Dendritic cell treated with granulocyte-macrophage colony-stimulating factor and Interleukin-4, amounts not matched to agents 40 ng/mL and 50 ng/mL, for 4 days (primary cell): ENCODE data around the gene SMIM26.

Experiments
- H3K27ac Mint-ChIP-seq: one replicate; pipeline ENCODE4 v1.8.0; 2022; ENCODE audit warnings: mild to moderate bottlenecking, mixed read lengths
- H3K27me3 Mint-ChIP-seq: one replicate; pipeline ENCODE4 v1.8.0; 2022; ENCODE audit warnings: mild to moderate bottlenecking, mixed read lengths
- H3K36me3 Mint-ChIP-seq: one replicate; pipeline ENCODE4 v1.8.0; 2022; ENCODE audit warnings: low read depth, mixed read lengths
- H3K4me1 Mint-ChIP-seq: one replicate; pipeline ENCODE4 v1.8.0; 2022; ENCODE audit warnings: low read depth, mixed read lengths
- H3K4me3 Mint-ChIP-seq: one replicate; pipeline ENCODE4 v1.8.0; 2022; ENCODE audit warnings: mild to moderate bottlenecking, moderate library complexity, mixed read lengths
- H3K9me3 Mint-ChIP-seq: one replicate; pipeline ENCODE4 v1.8.0; 2022; ENCODE audit warnings: mixed read lengths
- intact Hi-C: fragments of 100-400 bp; cut with micrococcal nuclease; formaldehyde crosslinking; loops from one replicate; pipeline ENCODE4 v1.15.0; 2022

The SMIM26 gene

DNA sequence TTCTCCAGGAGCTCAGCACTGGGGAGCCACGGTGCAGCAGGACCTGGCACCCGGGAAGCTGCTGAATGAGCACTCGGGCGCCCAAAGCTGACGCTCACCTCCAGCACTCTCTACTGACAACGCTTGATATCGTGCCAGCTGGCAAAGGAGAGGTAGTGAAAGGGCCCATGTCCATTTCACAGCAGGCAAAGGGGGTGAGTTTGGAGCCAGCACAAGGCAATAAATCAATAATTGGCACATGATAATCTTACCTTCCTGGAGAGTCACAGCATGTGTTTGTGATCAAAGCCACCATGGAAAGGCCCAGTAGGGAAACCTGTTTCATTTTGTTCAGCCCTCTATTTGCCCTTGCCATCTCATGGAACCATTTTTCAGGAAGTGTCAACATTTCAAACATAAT is 23.3 kb upstream of the SMIM26 start:
- H3K36me3 Mint-ChIP-seq: peaks cover 100% of the 10 kb centered on the region
- no peak overlapping the region for H3K4me3 Mint-ChIP-seq
- no peaks in the 10 kb centered on the region for H3K4me1 Mint-ChIP-seq
- no peaks in the 10 kb centered on the region for H3K9me3 Mint-ChIP-seq
- peak overlapping the region; percentile 47 for H3K27ac Mint-ChIP-seq
- no peaks in the 10 kb centered on the region for H3K27me3 Mint-ChIP-seq
- intact Hi-C loops: loop anchor here (10.0 kb wide), 1 partner anchor 129 kb away; no protein-coding TSS in a partner anchor

DNA sequence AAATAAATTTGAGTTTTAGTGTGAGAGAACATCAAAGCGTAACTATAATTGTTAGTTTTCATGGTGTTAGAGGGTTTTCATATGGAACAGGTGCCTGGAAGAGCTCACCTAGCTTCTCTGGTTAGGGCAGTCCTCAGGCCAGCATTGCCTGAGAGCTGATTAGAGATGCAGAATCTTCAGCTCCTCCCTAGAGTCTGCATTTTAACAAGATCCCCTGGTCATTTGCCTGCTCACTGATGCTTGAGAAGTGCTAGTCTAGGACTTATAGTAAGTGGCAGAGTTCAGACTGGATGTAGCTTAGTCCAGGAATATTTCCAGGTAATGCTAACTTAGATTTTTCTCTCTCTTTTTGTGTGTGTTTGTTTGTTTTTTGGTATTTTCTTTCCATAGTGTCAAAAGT is 21.7 kb upstream of the SMIM26 start:
- intact Hi-C loops: loop anchor here (10.0 kb wide), 1 partner anchor 131 kb away; no protein-coding TSS in a partner anchor
- Mint-ChIP-seq H3K4me3 (no peak overlapping the region), H3K36me3 (peaks cover 89% of the 10 kb centered on the region), H3K27me3 (no peaks in the 10 kb centered on the region), H3K9me3 (no peaks in the 10 kb centered on the region), H3K4me1 (no peaks in the 10 kb centered on the region), H3K27ac (no peak overlapping the region)

DNA sequence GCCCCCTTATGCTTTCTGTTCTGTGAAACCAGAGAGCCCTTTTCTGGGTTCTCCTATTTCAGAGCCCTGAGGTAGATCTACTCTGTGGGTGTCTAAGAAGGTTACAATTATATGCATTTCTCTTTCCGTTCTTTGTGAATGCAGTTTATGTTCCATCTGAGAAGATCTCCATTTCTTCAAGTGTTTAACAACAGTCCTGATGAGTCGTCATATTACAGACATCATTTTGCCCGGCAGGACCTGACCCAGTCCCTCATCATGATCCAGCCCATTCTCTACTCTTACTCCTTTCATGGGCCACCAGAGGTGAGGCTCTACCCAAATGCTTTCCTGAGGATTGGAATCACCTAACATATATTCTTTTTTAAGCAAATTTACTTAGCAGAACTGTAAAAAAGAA is 18.8 kb upstream of the SMIM26 start:
- no peaks in the 10 kb centered on the region for H3K27me3 Mint-ChIP-seq
- peaks cover 89% of the 10 kb centered on the region for H3K36me3 Mint-ChIP-seq
- H3K4me3 Mint-ChIP-seq: no peak overlapping the region
- no peaks in the 10 kb centered on the region for H3K4me1 Mint-ChIP-seq
- H3K27ac Mint-ChIP-seq: no peak overlapping the region
- intact Hi-C loops: loop anchor here (10.0 kb wide), 1 partner anchor 134 kb away; no protein-coding TSS in a partner anchor
- H3K9me3 Mint-ChIP-seq: no peaks in the 10 kb centered on the region

DNA sequence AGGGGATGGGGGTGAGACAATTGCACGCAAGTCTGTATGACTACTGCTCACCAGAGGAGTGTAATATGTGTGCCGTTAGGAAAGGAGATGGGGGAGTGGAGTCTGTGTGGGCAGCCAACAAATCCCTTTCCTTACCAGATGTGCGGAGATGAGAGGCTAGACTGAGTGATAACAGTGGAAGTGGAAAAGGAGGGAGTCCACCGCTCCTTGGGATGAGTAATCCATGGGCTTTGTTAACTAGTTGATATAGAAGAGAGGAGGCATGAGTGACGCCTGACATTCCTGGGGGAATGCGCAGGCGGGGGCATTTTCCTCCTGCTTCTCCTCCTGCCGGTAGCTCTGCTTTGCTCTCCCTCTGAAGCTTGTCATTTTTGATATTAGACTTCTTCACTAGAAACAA is 13.5 kb upstream of the SMIM26 start:
- Mint-ChIP-seq H3K27me3 (no peaks in the 10 kb centered on the region), H3K36me3 (peaks cover 89% of the 10 kb centered on the region), H3K9me3 (peaks cover 7% of the 10 kb centered on the region), H3K27ac (no peak overlapping the region), H3K4me1 (peaks cover 5% of the 10 kb centered on the region), H3K4me3 (no peak overlapping the region)
- intact Hi-C loops: no loop called here

DNA sequence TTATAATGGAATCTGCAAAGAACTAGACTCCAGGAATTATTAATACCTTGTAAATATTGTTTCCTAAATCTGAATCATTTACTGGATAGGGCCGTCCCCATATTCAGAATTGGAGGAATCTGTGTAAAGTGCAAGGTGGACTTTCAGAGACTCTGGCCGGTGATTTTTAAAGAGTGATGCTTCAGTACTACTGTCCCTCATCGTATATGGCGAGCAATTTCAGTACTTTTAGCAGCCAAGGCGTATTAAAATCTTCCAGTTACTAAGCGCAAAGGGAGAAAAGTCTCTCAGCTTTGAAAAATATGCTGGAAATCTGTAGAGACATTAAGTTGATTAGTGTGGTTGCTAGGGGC is 483 bp downstream of the SMIM26 start:
- no peaks in the 10 kb centered on the region for H3K27me3 Mint-ChIP-seq
- intact Hi-C loops: loop anchor here (1.0 to 10.0 kb wide), 5 partner anchors 20 to 283 kb away; partner anchors contain the start of genes DZANK1, POLR3F, SEC23B and ZNF133
- H3K4me3 Mint-ChIP-seq: peak overlapping the region; percentile 90
- peaks cover 38% of the 10 kb centered on the region for H3K36me3 Mint-ChIP-seq
- peak overlapping the region; percentile 95 for H3K27ac Mint-ChIP-seq
- no peaks in the 10 kb centered on the region for H3K9me3 Mint-ChIP-seq
- H3K4me1 Mint-ChIP-seq: peaks cover 26% of the 10 kb centered on the region

DNA sequence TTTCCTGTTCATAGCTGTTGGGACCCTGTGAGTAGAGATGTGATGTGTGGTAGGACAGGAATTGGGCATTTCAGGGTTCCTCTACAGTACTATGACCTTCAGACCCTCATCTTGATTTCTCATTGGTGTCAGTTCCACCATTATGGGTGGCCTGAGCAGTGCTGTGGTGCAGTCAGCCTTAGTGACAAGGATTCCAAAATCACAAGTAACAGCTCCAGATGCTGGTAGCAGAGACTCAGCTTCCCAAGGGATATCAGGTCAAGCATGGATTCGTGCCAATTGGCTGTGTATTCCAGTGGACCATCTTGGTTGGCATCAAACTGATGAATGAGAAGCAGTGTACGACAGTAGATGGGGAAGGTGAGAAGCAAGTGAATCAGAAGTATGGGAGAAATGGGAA is 3.8 kb downstream of the SMIM26 start:
- H3K27ac Mint-ChIP-seq: peak overlapping the region; percentile 81
- H3K27me3 Mint-ChIP-seq: no peaks in the 10 kb centered on the region
- intact Hi-C loops: no loop called here
- peaks cover 33% of the 10 kb centered on the region for H3K36me3 Mint-ChIP-seq
- no peaks in the 10 kb centered on the region for H3K9me3 Mint-ChIP-seq
- no peak overlapping the region for H3K4me3 Mint-ChIP-seq
- peaks cover 26% of the 10 kb centered on the region for H3K4me1 Mint-ChIP-seq

DNA sequence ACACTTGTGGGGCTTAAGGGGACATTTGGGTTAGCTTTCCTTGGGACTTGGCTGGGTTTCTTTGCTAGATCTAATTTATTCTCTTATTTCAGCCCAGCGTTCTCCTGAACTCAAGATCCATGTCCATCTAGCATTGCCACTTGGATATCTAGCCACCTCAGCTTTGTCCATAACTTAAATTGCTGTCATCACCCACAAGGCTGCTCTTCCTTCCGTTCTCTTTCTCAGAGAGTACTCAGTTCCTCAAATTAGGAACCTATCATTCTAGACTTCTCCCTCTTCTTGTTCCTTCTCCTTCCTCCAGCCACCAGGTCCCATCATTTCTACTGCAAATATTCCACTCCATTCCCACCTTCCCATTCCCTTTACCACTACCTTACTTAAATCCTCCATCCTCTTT is 4.3 kb downstream of the SMIM26 start:
- H3K9me3 Mint-ChIP-seq: no peaks in the 10 kb centered on the region
- peak overlapping the region; percentile 81 for H3K27ac Mint-ChIP-seq
- H3K36me3 Mint-ChIP-seq: peaks cover 31% of the 10 kb centered on the region
- H3K4me3 Mint-ChIP-seq: no peak overlapping the region
- H3K4me1 Mint-ChIP-seq: peaks cover 24% of the 10 kb centered on the region
- H3K27me3 Mint-ChIP-seq: no peaks in the 10 kb centered on the region
- intact Hi-C loops: no loop called here

DNA sequence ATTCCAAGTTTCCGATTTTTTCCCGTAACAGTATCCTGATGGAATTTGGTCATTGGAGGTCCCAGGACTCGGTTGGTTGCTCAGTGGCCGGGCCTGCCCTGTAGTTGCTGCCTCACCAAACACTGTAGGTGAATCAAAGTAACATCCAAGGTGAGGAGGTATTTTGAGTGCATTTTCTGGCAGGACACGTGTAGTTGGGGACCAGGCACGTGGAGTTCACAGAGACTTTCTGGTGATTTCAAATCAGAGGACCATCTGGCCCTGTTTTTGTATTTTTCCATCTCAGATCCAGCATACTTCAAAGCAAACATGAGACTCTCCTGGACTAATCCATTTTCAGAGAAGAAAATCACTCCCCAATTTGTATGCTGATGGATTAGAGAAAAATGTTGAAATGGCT is 10.7 kb downstream of the SMIM26 start:
- intact Hi-C loops: no loop called here
- Mint-ChIP-seq H3K27me3 (no peaks in the 10 kb centered on the region), H3K9me3 (no peaks in the 10 kb centered on the region)

DNA sequence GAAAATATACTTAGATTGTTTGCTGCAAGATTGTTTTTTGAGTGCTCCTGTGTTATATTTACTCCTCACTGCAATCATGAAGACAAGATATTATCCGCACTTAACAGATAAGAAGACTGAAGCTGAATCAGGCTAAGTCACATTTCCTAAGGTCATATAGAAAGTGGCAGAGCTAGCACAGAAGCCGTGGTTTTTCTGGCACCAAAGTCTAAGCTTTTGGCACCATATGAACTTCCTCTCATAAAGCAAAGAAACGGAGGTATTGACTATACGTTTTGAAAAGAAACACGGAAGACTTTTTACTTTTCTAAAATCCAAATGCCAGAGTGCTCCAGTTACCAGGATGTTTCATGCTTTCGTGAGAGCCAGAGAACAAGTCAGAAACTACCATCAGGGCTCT is 11.3 kb downstream of the SMIM26 start:
- H3K4me1 Mint-ChIP-seq: peaks cover 5% of the 10 kb centered on the region
- intact Hi-C loops: no loop called here
- no peaks in the 10 kb centered on the region for H3K27me3 Mint-ChIP-seq
- H3K9me3 Mint-ChIP-seq: no peaks in the 10 kb centered on the region
- no peak overlapping the region for H3K27ac Mint-ChIP-seq
- no peaks in the 10 kb centered on the region for H3K36me3 Mint-ChIP-seq
- no peak overlapping the region for H3K4me3 Mint-ChIP-seq

More for the DNA sequence above, 10.7 kb downstream of the SMIM26 start:
- peaks cover 5% of the 10 kb centered on the region for H3K4me1 Mint-ChIP-seq
- H3K36me3 Mint-ChIP-seq: no peaks in the 10 kb centered on the region
- no peak overlapping the region for H3K27ac Mint-ChIP-seq
- H3K4me3 Mint-ChIP-seq: no peak overlapping the region

DNA sequence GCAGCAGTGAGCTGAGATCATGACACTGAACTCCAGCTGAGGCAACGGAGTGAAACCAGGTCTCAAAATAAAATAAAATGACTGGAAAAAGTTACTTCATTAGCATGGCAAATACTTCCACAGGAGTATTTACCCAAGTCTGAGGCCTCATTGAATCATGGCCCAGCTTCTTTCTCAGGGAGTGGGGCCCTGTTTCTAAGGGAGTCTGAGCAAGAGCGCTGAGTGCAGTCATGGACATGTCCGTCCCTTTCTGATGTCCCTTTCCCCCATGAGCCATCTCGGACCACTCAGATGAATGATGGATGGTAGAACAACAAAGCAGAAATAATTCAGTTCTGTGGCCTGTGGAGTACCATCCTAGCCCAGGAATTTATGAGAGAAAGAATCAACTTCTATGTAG is 12.8 kb downstream of the SMIM26 start:
- H3K27ac Mint-ChIP-seq: no peak overlapping the region
- no peaks in the 10 kb centered on the region for H3K9me3 Mint-ChIP-seq
- peaks cover 5% of the 10 kb centered on the region for H3K27me3 Mint-ChIP-seq
- no peak overlapping the region for H3K4me3 Mint-ChIP-seq
- peaks cover 5% of the 10 kb centered on the region for H3K4me1 Mint-ChIP-seq
- no peaks in the 10 kb centered on the region for H3K36me3 Mint-ChIP-seq
- intact Hi-C loops: no loop called here

DNA sequence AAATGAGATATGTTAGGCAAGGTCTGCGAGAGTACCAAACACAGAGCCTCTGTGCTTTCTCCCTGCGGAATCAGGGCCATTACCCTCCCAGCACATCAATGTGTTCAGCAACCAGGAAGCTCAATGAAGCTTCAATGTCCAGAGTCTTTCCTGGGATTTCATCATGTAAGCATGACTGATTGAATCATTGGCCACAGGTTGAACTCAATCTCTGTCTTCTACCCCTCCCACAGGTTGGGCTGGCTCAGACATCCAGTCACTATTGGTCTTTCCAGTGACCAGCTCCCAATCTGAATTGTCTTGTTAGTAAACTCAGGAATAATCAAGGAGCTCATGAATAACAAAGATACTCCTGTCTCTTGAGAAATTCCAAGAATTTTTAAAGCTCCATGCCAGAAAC is 17.9 kb downstream of the SMIM26 start:
- intact Hi-C loops: no loop called here
- Mint-ChIP-seq H3K4me1 (peaks cover 12% of the 10 kb centered on the region), H3K27ac (no peak overlapping the region), H3K27me3 (peaks cover 5% of the 10 kb centered on the region), H3K4me3 (no peak overlapping the region), H3K9me3 (no peaks in the 10 kb centered on the region), H3K36me3 (peaks cover 10% of the 10 kb centered on the region)

DNA sequence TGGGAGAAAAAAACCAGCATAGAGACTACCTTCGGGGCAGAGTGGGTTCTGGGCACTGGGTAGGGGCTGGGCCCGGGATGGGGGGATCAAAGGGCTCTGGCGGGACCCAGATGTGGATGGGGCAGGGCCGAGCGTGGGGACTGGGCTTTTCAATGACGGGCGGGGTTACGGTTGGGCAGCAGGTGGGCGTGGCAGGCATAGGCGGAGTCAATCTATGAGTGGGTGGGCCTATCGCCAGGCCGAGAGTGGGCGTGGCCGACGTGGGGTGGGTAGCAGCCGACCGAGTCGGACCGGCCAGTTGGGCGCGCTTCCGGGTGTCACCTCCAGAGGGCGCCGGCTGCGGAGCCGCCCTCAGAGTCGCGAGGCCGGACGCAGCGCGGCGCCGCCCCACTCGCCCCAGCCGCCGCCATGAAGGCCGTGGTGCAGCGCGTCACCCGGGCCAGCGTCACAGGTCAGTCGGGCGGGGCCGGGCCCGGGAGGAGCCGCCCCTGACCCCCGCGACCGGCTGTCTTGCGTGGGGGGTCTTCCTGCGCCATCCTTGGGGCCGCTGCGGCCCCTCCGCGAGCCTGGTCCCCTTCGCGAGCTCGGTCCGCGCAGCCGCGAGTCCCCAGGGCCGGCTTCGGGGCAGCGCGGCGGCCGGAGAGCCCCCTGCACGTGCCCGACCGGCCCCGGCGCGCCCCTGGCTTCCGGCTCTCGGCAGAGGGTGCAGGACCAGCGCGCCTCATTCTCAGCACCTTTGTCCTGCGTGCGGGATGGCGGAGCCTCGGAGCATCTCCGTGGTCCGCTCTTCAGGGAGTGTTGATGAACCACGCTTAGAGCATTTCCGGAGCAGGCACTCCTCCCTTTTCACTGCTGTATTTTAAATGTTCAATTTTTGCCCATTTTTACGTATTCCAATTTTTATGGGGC is 20.7 kb downstream of the SMIM26 start, which contains the start of gene DTD1:
Gene DTD1, plus strand, starts transcription at position 390 of the 909 bp plus-strand sequence. Its CDS starts 19 bp downstream, at position 409.
- Mint-ChIP-seq H3K27ac (peak within 1 kb of the TSS; percentile 76), H3K9me3 (no peaks in the 10 kb centered on the region), H3K27me3 (peaks cover 5% of the 10 kb centered on the region), H3K4me3 (peak within 1 kb of the TSS; percentile 83), H3K36me3 (peaks cover 10% of the 10 kb centered on the region), H3K4me1 (peaks cover 12% of the 10 kb centered on the region)
- intact Hi-C loops: loop anchor here (1.0 kb wide), 2 partner anchors 21 to 121 kb away; partner anchors contain the start of genes DZANK1, POLR3F and SMIM26

DNA sequence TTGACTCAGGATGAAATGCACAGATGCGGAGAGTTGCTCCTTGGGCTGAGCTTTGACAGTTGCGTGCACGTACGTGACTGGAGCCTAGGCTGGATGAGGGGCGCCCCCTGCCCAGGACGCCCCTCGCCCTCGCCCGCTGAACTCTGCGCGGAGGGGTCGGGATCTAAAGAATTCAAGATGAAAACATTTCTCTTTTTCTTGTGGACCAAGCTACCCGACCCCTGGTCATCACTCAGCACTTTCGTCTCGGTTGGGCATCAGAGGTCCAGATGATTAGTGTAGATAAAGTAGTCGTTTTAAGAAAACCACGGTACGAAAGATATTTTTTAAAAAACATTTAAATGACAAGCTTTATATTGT is 21.3 kb downstream of the SMIM26 start:
- peak overlapping the region; percentile 76 for H3K27ac Mint-ChIP-seq
- H3K27me3 Mint-ChIP-seq: peaks cover 5% of the 10 kb centered on the region
- H3K9me3 Mint-ChIP-seq: no peaks in the 10 kb centered on the region
- peak overlapping the region; percentile 83 for H3K4me3 Mint-ChIP-seq
- H3K4me1 Mint-ChIP-seq: peaks cover 12% of the 10 kb centered on the region
- intact Hi-C loops: no loop called here
- peaks cover 10% of the 10 kb centered on the region for H3K36me3 Mint-ChIP-seq

DNA sequence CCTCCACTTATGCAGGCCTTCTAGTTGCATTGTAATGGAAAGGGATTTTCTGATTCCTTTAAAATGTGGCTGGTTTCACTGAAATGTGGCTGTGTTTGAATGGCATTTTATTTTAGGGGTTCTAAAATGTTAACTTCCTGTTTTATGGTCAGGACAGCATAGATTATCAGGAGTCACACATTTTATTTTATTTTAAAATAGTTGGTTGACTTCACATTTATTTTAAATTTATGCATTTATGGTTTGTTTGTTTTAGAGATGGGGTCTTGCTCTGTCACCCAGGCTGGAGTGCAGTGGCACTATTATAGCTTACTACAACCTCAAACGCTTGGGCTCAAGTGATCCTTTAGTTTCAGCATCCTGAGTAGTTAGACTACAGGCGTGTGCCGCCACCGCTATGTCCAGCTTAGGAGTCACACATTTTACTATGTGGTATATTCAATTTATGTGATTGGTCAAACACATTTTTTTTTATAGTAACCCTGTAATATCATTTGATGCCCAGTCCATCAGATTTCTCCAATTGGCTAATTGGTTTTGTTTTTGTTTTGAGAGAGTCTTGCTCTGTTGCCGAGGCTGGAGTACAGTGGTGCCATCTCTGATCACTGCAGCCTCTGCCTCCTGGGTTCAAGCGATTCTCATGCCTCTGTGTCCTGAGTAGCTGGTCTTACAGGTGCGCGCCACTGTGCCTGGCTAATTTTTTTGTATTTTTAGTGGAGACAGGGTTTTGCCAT is 22.9 kb downstream of the SMIM26 start:
- Mint-ChIP-seq H3K27me3 (no peaks in the 10 kb centered on the region), H3K36me3 (peaks cover 10% of the 10 kb centered on the region), H3K27ac (no peak overlapping the region), H3K9me3 (no peaks in the 10 kb centered on the region), H3K4me3 (no peak overlapping the region), H3K4me1 (peaks cover 12% of the 10 kb centered on the region)
- intact Hi-C loops: no loop called here
